HG02852 (cell line): ENCODE data around the gene PRKAR1B.
"Not testable (repeated sequence)": the region's sequence is repeated elsewhere in the genome, so short reads cannot be mapped to it uniquely, and the experiment has no call there.

Source experiments
- ATAC-seq: cut with Tn5 transposase; IDR thresholded peaks from one replicate; pipeline ENCODE4 v1.9.1; 2021; ENCODE audit warnings: mild to moderate bottlenecking, moderate library complexity; ENCODE audit not compliant: unreplicated experiment

Gene PRKAR1B

DNA sequence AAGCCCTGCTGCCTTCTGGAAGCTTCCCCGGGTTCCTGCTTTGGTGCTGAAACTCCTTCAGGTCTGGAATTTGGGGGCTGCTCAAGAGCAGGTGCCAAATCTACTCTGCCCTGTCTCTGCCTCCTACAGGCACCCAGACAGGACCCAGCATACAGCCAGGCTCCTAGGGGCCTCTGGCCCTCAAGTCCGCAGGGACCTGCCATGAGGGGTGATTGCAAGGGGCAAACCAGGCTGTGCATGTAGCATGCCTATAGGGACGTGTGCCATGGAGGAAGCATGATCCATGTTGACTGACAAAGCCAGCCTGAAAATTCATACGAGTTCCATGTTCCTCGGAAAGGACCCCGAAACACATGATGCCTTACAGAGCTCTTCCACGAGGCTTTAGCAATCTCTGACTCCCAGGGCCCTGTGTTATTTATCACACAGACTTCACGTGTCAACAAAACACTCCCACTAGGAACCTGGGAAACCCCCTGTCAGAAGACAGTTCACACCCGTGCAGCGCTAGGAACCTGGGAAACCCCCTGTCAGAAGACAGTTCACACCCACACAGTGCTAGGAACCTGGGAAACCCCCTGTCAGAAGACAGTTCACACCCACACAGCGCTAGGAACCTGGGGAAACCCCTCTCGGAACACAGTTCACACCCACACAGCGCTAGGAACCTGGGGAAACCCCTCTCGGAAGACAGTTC lies 75.9 kb downstream of the PRKAR1B start:
- no peak for ATAC-seq

DNA sequence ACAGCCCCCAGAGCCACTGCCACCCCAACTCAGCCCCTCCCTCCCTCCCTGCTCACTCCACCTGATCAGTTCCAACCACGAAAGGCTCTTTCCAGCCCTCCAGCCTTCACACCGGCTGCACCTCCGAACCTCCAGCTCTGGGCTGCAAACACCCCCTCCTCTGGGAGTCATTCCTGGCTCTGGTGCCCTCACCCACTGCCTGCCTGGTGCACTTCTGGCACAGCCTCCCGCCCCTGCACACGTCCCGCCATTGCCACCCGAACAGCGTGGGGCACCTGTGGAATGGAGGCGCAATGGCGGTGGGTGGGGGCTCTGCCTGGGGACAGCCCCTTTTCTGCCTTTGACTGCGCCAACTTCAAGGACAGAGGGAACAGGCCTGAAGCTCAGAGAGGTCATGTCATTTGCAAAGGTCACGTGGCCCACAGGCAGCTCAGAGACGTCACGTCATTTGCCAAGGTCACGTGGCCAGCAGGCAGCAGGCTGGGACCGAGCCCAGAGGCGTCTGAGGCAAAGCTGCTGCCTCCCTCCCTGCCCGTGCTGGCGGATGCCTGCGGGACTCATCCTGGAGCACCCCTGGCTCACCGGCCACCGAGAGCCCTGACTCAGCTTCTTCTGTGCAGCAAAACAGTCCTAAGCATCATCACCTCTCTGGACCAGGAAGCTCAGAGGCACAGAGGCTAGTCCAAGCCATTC lies 76.6 kb downstream of the PRKAR1B start:
- ATAC-seq: no peak

DNA sequence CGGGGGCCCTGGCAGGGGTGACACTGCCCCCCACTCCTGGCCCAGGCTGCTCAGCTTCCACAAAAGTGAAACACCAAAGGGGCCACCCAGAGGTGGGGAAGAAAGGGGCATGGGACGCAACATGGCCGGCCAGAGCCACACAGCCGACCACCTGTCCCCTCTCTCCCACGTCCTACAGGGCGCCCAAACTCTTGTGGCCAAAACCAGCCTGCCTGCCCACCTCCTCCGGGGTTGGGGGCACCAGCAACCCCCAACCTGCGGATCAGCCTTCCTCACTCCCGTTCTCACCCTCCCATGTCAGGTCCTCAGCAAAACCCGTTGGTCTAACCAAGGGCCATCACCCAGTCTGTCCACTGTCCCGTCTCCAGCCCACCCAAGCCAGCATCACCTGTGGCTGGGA lies 80.1 kb downstream of the PRKAR1B start:
- ATAC-seq: no peak

DNA sequence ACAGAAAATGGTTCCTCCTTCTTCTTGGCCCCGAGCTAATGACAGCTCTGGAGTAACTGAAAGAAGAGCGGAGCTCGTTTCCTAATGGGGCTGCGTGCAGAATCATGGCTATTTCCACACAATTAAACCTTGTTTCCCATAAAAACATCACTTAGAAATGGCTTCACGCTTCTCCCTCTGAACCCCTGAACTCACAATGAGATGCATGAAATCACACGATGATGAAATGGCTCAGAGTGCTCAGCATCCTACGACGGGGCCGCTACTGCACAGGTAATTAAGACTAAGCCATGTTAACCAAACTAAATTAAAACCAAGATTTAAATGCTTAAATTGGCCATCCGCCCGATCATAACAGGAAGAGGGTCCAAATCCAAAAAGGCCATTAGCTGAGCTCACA lies 80.6 kb downstream of the PRKAR1B start:
- no peak for ATAC-seq

DNA sequence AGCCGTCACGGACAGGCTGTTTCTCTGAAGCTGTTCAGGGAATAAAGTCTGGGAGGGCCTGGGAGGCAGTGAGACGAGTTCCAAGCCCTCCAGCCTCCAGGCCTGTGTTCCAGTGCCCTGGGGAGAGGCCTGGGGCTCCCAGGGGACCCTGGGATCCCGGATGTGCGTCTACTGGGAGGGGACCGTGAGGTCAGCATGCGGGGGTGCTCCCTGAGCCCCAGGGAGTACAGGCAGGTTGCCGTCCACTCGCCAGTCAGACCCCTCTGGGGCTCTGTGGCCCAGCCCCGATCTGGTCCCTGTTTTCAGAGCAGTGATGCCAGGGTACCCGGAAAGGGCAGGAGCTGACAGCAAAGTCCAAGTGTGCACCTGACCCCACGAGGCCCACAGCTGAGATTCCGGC lies 81.5 kb downstream of the PRKAR1B start:
- no peak for ATAC-seq

DNA sequence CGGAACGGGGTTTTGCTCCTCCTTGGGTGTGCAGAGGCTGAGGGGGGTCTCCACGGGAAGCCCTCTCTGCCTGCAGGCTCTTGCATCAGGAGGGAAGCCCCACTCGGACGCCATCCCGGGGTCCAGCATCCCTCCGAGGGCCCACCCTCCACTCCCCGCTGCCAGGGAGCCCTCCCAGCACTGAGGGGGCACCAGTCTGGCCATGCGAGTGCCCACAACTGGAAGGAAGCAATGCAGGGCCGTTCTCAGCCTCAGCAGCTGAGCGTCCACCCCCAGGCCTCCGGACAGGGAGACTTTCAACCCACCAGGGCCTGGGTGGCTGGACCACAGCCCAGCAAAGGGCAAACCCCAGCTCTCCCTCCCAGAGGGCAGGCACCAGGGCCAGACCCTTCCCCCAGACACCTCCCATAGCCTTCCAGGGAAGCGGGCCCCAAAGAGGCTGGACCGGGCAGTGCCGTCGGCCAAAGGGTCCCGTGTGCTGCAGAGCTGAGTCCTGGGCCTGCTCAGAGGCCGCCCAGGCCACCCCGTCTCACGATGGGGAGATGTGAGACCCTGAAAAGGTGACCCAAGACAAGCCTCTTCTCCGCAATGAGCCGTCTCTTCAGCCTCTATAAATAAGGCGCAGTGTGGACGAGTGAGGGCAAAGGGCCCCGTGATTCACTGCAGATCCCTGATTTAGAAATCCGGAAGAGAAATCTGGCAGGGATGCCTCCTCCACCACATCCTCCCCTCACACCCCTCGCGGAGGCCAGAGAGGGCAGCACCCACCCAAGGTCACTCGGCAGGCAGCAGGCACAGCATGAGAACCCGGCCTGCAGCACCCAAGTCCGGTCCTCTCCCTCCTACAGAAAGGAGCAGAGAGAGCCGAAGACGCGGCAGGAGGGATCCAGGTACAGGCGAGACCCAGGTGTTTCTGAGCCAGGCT lies 82.4 kb downstream of the PRKAR1B start:
- ATAC-seq: no peak

DNA sequence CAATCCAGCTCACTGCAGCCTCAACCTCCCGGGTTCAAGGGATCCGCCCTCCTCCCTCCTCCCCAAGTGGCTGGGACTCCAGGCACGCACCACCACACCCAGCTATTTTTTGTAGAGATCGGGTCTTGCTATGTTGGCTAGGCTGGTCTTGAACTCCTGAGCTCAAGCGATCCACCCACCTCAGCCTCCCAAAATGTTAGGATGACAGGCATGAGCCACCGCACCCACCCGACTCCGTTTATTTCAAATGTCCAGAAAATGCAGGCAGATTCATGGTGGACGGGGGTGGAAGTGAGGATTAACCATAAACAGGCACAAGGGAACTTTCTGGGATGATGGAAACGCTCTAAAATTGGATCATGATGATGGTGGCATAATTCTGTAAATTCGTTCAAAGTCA lies 85.1 kb downstream of the PRKAR1B start:
- no peak for ATAC-seq

DNA sequence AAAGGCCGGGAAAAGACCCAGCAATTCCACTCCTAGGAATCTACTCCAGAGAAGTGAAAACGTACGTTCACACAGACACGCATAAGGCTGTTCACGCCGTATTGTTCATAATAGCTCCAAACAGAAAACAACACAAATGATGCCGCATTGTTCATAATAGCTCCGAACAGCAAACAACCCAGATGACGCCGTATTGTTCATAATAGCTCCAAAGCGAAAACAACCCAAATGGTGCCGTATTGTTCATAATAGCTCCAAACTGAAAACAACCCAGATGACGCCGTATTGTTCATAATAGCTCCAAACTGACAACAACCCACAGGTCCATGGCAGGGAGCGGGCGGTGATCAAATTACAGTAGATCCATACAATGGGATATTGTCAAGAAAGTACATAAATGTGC lies 85.8 kb downstream of the PRKAR1B start:
- ATAC-seq: no peak

DNA sequence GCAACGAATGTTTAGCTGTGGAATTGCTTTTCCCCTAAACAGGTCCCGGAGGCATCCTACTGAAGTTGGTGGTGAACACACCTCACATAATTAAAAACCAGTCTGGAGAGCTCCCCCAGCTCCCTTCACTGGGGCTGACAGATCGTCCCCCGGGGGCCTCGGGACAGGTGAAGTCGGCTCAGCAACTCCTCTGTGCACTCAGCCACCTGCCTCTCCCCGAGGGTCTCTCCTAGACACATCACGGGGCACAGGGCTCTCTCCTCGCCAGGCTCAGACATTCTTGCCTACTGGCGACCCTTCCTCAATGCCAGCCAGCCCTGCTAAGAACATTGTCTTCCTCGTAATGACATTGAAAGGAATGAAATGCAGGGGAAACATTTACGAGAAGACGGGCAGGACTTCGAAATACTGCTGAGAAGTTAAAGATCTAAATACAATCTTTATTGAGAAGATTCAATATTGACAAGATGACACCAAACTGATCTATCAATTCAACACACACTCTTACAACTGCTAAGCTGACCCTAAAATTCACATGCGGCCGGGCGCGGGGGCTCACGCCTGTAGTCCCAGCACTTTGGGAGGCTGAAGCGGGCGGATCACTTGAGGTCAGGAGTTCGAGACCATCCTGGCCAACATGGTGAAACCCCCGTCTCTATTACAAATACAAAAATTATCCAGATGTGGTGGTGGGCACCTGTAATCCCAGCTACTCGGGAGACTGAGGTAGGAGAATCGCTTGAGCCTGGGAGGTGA lies 88.6 kb downstream of the PRKAR1B start:
- no peak for ATAC-seq

DNA sequence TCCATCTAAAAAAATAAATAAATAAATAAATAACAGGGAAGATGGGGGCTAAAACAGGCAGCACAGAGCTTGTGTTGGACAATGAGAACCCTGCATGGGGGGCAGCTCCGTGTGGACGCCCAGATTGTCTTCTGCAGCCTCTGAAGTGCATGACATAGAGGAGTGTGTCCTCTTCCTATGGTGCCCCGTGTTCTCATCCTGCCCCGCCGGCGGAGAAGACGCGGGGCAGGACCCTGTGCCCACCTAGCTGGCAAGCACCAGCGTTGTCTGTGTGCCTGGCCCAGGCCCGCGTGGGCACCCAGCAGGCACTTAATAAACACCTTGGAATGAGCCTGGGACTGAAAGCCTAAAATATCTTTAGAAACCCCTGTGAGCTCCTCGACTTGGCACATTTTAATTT lies 89.3 kb downstream of the PRKAR1B start:
- no peak for ATAC-seq

DNA sequence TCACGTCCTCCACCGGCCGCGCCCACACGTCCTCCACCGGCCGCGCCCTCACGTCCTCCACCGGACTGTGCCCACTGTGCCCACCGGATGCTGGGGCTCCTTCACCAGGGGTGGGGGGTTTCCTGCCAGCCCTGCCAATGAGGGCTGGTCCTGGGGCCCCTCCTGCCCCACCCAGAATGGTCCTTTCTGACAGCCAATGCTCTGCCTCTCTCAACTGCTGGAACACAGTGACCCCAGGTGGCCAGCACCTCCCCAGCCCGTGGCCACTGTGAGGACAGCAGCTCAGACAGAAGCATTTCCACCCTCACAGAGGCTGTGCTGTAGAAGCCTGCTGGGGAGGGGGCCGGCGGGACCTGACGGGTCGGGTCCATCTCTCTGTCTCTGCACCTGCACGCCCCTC lies 90.7 kb downstream of the PRKAR1B start:
- ATAC-seq: no peak

DNA sequence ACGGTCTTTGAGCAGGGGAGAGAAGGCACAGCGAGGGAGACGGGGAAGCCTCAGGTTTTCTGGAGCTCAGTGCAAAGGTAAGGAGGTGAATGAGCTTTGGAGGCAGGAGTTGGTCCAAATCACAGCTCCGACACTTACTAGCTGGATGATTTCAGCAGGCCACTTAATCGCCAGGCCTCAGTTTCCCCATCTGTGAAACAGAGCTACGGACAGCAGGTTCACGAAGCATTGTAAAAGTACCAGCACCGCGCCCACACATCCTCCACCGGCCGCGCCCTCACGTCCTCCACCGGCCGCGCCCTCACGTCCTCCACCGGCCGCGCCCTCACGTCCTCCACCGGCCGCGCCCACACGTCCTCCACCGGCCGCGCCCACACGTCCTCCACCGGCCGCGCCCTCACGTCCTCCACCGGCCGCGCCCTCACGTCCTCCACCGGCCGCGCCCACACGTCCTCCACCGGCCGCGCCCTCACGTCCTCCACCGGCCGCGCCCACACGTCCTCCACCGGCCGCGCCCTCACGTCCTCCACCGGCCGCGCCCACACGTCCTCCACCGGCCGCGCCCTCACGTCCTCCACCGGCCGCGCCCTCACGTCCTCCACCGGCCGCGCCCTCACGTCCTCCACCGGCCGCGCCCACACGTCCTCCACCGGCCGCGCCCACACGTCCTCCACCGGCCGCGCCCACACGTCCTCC lies 91.2 kb downstream of the PRKAR1B start:
- ATAC-seq: not testable (repeated sequence)

DNA sequence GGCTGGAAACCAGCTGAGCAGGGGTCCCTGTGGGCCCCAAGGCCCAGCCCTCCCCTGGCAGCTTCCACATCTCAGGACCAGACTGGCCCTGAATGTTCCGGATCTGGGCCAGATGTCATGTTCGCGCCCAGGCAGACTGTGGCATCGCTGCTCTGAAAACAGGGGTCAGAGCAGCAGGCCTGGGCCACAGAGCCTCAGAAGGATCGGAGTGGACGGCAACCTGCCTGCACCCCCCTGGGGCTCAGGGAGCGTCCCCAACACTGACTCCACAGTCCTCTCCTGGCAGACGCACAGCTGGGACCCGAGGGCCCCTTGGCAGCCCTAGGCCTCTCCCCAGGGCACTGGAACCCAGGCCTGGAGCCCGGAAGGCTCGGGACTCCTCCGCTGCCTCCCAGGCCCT lies 91.9 kb downstream of the PRKAR1B start:
- no peak for ATAC-seq

DNA sequence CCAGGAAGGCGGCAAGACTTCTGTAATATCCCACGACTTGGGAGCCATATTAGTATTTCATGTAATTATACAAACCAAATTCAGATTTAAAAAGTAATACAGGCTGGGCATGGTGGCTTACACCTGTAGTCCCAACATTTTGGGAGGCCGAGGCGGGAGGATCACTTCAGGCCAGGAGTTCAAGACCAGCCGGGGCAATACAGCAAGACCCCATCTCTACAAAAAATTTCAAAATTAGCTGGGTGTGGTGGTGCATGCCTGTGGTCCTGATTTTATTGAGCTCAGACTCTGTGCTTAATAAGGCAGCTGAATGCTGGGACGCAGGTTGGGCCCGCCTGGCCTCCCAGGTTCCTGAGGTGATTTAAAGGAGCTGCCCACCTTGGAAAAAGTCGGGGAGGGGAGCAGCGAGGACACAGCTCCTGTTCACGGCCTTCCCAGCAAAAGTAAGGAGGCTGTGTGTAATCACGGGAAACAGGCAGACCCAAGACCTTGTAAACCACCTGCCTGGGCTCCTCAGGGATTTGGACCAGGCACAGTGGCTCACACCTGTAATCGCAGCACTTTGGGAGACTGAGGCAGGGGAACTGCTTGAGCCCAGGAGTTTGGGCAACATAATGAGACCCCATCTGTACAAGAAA lies 93.6 kb downstream of the PRKAR1B start:
- ATAC-seq: no peak

DNA sequence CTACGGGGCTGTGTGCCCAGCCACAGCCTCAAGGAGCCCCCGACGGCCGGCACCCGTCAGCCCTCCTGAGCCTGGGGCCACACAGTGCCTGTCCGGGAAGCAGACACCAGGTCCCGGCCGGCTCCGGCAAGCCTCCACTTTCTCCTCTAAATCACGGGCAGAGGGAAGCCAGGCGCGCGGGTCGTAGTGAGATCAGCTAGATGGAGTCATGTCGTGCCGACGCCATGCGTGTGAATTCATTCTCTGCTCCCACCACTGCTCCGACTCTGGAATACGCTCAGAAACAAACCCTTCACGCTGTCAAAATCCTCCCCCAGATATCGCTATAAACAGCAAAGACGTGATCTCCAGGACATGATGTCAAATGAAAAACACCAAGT lies 94.3 kb downstream of the PRKAR1B start:
- no peak for ATAC-seq

DNA sequence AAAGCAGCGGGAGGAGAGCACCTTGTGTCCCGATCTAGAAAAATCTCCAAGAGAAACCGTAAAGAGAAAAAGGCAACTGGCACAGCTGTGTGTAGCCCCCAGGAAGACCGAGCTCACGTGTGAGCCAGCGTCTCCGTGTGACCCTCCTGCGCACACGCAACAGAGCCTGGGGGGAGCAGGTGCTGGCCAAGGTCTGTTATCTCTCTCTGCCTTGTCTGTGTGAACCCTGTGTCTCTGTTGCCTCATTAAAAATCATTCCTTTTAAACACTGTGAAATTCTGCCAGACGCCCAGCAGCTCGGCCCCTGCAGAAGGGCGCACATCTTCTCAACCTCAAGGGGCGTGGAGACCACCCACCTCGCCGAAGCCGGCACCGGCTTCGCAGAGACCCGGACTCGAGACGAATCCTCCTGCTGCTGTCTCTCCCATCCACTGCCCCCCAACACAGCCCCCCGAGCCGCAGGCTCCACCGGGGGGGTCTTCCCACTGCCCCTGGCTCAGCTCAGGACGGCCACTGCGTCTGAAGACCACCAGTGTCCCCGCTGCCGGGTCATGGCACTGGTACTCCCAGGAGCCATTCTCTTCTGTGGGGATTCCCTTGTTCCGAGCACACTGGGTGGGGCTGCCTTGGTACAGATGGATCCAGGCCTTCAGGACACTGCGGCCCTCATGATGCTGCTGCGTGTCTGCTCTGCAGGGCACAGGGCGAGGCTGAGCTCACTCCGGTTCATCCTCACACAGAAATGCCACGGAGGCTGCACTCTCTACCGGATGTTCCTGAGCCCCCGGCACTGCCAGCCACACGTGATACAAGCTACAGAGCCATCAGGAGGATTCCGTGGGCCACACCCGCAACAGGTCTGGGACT lies 94.9 kb downstream of the PRKAR1B start:
- no peak for ATAC-seq

DNA sequence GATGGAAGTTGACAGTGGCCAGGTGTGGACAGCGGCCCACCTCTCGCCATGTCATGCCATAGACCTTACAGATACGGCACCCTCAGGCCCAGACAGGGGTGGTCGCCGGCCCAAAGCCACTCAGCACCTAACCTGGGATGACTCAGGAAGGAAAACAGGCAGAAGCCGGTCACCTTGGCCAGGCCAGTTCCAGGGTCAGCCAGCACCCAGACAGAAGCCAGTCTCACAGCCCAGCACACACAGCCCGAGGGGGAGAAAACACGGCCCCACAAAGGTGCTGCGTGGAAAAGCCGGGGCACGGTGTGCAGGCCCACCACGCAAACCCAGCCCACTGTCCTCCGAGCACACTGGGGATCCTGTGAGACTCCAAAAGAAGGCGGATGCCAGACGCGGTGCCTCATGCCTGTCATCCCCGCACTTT lies 95.8 kb downstream of the PRKAR1B start:
- no peak for ATAC-seq

DNA sequence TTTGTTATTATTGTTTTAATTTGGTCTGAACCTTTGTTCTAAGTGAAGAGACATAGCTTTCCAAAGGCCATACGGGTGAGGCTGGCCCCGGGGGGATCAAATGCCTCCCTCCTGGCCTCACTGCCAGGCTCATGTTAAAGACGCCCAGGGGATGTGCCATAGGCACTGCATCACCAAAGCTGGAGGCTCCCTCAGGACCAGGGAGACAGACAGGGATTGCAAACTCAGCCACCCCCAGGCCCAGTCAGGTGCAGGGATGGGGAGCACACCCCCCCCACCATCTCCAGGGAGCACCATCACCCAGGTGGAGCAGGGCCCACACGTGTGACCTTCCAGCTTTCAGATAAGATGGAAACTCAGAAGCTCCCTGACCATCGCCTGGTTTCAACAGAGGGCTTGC lies 96.5 kb downstream of the PRKAR1B start:
- no peak for ATAC-seq

DNA sequence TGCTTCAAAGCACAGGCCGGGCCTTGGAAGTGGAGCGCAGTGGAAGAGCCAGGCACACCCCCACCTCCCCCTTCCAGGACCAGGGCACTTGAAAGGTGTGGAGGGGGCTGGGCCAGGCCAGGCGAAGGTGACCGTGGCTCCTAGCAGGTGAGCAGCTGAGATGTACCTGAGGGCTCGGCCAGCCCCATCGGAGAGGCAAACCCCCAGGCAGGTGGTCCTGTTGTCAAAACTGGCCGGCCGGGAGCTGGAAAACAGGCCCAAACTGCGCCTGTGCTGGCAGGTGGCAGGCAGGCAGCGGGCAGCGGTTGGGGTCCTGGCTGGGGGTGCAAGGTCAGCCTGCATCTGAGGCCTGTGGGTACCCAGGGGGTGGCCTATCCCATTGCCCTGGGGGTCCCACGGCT lies 97.0 kb downstream of the PRKAR1B start:
- ATAC-seq: no peak
